RPMI8226 (cell line): ENCODE data around the gene STOML1.
"Not testable (repeated sequence)": the region's sequence is repeated elsewhere in the genome, so short reads cannot be mapped to it uniquely, and the experiment has no call there.

ENCODE experiments used
- DNase-seq: peaks from one replicate; pipeline ENCODE4 v3.0.0-alpha.2; 2015

The STOML1 gene

GRCh38 chr15:73944161-73945129 lies 47.6 kb downstream of the STOML1 start:
- no peak for DNase-seq

DNA sequence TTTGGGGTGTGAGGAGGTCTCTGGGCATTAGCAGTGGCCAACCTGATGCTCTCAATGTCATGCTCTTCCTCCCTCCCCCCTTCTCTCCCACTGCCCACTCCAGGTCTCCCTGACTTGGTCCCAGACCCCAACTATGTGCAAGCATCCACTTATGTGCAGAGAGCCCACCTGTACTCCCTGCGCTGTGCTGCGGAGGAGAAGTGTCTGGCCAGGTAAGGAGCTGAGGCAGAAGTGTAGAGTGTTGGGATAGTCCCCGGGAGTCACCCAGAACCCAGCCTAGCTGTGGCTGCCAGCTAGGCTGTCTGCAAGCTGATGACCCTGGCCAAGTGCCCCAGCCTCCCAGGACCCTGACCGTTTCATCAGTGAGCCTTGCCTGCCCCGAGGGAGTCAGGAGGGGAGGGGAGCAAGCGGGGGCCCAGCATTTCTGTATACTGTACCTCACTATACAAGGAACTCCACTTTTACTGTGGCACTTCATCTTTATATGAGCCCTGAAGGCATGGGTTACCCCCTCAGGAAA lies 49.3 kb downstream of the STOML1 start:
- DNase-seq, result no peak

DNA sequence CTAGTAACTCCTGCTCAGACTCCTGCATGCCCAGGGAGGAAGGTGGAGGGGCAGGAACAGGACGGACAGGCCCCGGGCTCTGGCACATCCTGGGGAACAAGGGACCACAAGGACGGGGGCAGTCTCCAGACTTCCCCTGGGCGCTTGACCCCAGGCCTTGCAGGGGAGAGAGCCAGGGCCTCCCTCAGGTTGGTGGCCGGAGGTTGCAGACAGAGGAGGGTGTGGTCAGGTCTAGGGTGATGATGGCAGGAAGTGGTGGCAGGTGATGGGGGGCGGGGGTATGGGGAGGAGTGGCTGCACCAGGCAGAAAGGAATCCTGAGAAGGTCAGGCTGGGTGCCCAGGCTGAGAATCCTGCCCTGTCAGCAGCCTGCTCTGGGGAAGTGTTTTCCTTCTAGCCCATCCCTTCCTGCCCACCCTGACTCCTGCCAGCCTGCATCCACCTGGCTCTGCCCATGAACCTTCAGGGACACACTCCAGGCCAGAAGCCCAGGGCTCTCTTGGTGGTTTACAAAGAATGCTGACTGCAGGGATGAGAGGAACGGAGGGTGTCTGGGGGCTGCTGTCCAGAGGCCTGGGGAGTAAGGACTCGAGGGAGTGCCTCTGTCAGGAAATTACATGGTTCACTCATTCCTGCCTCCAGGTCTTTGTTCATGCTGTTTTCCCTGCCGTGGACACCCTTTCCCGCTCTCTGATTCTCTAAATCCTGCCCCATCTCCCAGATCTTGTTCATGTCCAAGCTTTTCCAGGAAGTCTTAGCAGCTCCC lies 50.0 kb downstream of the STOML1 start:
- DNase-seq, result peak; percentile 81

DNA sequence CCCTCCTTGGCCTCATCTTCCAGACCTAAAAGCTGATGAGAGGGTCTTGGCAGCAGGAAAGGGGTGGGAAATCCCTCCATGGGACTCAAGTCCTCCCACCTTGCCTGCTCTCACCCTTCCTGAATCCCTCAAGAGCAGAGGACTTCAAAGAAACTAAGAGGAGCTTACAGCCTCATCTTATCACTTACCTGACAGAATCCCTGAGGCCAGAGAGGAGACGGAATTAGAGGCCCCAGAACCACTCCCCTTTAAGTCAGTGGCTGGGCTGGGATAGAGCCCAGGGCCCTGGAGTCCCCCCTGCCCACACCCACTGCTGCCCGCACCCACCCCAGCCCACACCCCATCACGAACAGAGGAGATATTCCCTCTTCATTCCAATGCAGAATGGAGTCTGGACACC lies 50.6 kb downstream of the STOML1 start:
- DNase-seq, result no peak

DNA sequence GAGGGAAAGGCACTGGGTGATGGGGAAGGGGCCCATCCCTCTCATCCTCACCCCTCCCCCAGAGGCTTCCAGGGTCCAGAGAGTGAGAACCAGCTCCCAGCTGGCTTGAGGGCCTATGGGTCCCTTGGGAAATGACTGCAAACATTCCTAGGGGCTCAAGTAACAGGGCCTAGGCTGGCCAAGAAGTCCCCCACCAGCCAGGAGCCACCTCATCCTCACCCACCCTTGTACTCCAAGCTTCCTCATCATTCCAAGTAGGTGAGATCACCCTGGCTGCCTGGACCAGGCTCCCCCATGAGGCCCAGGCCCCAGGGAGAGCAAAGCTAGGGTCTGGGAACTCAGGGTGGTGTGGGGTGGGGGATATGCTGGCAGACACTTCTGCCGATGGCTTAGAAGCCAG lies 51.1 kb downstream of the STOML1 start:
- DNase-seq, result no peak

GRCh38 chr15:73940061-73940981 lies 51.8 kb downstream of the STOML1 start:
- no peak for DNase-seq

GRCh38 chr15:73939138-73939537 lies 53.0 kb downstream of the STOML1 start:
- no peak for DNase-seq

DNA sequence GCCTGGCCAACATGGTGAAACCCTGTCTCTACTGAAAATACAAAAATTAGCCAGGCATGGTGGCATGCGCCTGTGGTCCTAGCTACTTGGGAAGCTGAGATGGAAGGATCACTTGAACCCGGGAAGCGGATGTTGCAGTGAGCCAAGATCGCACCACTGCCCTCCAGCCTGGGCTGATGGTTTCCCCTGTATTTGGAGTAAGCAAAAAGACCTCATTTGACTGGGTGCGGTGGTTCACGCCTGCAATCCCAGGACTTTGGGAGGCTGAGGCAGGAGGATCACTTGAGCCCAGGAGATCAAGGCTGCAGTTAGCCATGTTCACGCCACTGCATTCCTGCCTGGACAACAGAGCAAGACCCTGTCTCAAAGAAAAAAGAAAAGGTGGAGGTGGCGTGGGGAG lies 53.6 kb downstream of the STOML1 start:
- DNase-seq, result not testable (repeated sequence)

DNA sequence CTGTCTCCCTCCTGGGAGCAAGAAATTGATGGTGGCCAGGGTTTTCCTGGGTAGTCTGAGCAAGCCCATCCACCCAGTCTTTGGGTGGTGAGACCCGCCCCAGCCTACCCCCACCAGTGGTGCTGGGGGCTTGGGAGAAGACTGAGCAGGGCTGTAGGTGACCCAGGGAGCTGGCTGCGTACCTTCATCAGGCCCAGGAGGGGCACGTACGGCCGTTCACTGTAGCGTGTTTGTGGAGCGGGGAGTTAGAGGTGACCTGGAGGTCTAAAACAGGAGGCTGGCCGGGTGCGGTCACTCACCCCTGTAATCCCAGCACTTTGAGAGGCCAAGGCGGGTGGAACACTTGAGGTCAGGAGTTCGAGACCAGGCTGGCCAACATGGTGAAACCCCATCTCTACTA lies 54.4 kb downstream of the STOML1 start:
- no peak for DNase-seq

- DNase-seq, result no peak
Measured at GRCh38 chr15:73937296-73937695, 54.8 kb downstream of the STOML1 start.

- DNase-seq, result no peak
Measured at GRCh38 chr15:73936588-73937290, 55.4 kb downstream of the STOML1 start.

- peak; percentile 67 for DNase-seq
Measured at GRCh38 chr15:73936181-73936580, 55.9 kb downstream of the STOML1 start.

DNA sequence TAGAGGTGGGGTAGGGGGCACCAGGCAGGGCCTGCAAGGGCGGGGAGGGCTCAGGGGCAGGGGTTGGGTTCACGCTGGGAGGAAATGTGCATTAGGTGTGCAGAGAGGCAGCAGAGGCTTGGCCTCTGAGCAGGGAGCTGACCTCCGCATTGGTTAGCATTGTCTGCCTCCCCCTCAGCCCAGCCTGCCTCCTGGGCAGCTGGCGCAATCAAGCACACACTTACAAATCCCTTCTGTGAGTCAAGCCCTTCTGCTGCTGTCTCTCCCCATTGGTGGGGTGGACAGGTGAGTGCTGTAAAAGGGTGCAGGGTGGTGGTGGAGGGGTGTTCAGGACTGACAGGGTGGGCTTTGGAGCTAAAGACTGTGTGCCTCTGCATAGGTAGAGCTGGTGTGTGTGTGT lies 56.5 kb downstream of the STOML1 start:
- DNase-seq, result no peak

DNA sequence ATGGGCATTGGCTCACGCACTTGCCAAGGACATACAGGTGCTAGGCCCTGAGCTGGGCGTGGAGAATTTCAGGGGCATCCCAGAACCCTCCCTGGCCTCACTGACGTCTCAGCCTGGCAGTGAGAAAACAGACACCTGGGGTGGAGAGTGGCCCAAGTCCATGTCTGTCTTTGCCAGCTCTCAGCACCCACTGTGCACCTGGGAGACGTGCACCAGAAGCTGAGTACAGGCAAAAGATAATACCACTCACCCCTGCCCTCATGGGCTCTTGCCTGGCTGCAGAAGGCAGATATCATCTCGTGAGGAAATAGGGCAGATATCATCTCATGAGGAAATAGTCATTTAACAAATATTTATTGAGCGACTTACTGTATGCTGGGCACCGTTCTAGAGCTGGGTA lies 57.8 kb downstream of the STOML1 start:
- DNase-seq, result peak; percentile 83

GRCh38 chr15:73932381-73933191 lies 59.5 kb downstream of the STOML1 start:
- DNase-seq, result no peak

DNA sequence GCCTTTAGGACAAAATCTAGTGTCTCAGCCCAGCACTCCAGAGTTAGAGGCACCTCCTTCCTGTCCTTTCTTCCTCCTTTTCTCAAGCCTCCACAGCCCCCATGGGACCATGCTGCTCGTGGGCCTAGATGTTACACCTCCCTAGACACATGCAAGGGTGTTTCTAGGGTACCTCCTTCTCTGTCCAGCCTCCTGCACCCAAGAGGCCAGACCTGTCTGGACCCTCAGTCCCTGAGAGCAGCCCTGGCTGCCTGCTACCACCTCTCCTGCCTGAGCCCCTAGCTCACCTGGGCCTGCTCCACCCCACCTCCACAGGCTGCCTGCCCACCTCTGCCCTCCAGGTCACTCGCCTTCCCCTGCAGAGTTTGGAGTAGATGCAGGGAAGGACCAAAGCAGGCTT lies 60.7 kb downstream of the STOML1 start:
- no peak for DNase-seq

- no peak for DNase-seq
Measured at GRCh38 chr15:73930790-73931281, 61.3 kb downstream of the STOML1 start.

DNA sequence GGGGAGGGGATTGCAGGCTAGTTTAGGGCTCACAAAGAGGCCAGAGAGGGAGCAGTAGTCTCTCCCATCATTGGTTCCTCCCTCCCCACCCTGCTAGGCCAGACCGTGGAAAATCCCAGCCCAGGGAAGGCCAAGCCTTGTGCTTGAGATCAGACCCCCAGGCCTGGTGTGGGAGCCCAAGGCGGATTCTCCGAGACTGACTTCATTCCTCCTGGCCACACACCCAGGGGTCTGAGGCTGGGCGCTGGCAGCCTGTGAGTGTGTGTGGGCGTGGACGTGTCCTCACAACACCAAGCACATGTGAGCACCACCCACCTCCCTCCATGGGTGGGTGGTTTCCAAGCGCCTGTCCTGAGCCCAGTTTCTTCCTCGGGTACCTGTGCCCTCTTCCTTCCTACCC lies 61.7 kb downstream of the STOML1 start:
- DNase-seq, result no peak

GRCh38 chr15:73928971-73929627 lies 63.0 kb downstream of the STOML1 start:
- DNase-seq, result no peak
